HEK293 (cell line): ENCODE data around the gene PKIG.

Experiments used
- CTCF ChIA-PET: fragments of 350-600 bp; formaldehyde crosslinking; extraction: SDS; loops from one replicate; lab custom pipeline; 2021; ENCODE audit warnings: antibody characterized with exemption; lab: Yijun Ruan, JAX
- POLR2A ChIA-PET: fragments of 300-600 bp; formaldehyde crosslinking; extraction: SDS; loops from one replicate; lab custom pipeline; 2020; ENCODE audit warnings: antibody characterized with exemption, inconsistent platforms; lab: Yijun Ruan, JAX
- H3K27ac ChIP-seq: fragments of 200-500 bp; sonication (Bioruptor generic); 2 replicates; pipeline ENCODE4 v1.5.1; 2014; ENCODE audit warnings: low read depth, low read length, control low read depth, inconsistent platforms; ENCODE audit errors: extremely low read depth
- H3K36me3 ChIP-seq, 2 experiments: fragments of 200-500 bp in 1 of 2; sonication (Bioruptor generic) in 1 of 2; 1 replicate in 1 of 2; 2 replicates in 1 of 2; pipeline ENCODE4 v1.5.1; 2014 to 2017; ENCODE audit warnings: inconsistent platforms in 2 of 2, low read length in 2 of 2; ENCODE audit not compliant: control insufficient read depth in 2 of 2, insufficient read depth in 1 of 2
- H3K4me1 ChIP-seq: fragments of 200-500 bp; sonication (Bioruptor generic); 2 replicates; pipeline ENCODE4 v1.5.1; 2014; ENCODE audit warnings: mild to moderate bottlenecking, low read length, inconsistent platforms; ENCODE audit not compliant: control insufficient read depth, insufficient read depth
- H3K4me3 ChIP-seq: 2 replicates; pipeline ENCODE4 v1.5.1; 2011; ENCODE audit warnings: low read depth, mild to moderate bottlenecking, control low read depth, low read length, moderate library complexity
- H3K9me3 ChIP-seq: fragments of 200-500 bp; sonication (Bioruptor generic); 2 replicates; pipeline ENCODE4 v1.5.1; 2014; ENCODE audit warnings: low read depth, low read length, inconsistent platforms; ENCODE audit not compliant: control insufficient read depth, insufficient read depth
- ATF2 ChIP-seq: fragments of 450-650 bp; formaldehyde crosslinking; IDR thresholded peaks from 2 replicates; pipeline ENCODE4 v1.5.1; 2016; ENCODE audit warnings: missing biosample characterization, missing genetic modification characterization, low read depth
- INSM2 ChIP-seq: fragments of 450-650 bp; formaldehyde crosslinking; IDR thresholded peaks from 2 replicates; pipeline ENCODE4 v1.5.1; 2016; ENCODE audit warnings: missing biosample characterization, missing genetic modification characterization
- KLF10 ChIP-seq: fragments of 450-650 bp; IDR thresholded peaks from 2 replicates; pipeline ENCODE4 v1.5.1; 2018; ENCODE audit warnings: missing biosample characterization, mild to moderate bottlenecking, missing genetic modification characterization
- PBX3 ChIP-seq: sonication (generic); formaldehyde crosslinking; IDR thresholded peaks from 2 replicates; pipeline ENCODE4 v1.8.1; 2022; ENCODE audit warnings: mild to moderate bottlenecking, moderate library complexity, missing genetic modification reagents
- YY2 ChIP-seq: fragments of 450-650 bp; formaldehyde crosslinking; IDR thresholded peaks from 2 replicates; pipeline ENCODE4 v1.5.1; 2016; ENCODE audit warnings: missing biosample characterization, missing genetic modification characterization
- ZBTB6 ChIP-seq: fragments of 450-650 bp; formaldehyde crosslinking; IDR thresholded peaks from 2 replicates; pipeline ENCODE4 v1.5.1; 2017; ENCODE audit warnings: missing biosample characterization, missing genetic modification characterization
- ZIC2 ChIP-seq: fragments of 450-650 bp; formaldehyde crosslinking; IDR thresholded peaks from 2 replicates; pipeline ENCODE4 v1.5.1; 2016; ENCODE audit warnings: missing biosample characterization, missing genetic modification characterization
- ZNF148 ChIP-seq: fragments of 450-650 bp; formaldehyde crosslinking; IDR thresholded peaks from 2 replicates; pipeline ENCODE4 v1.5.0; 2017; ENCODE audit warnings: missing biosample characterization, missing genetic modification characterization, borderline replicate concordance
- ZNF155 ChIP-seq: fragments of 450-650 bp; formaldehyde crosslinking; IDR thresholded peaks from 2 replicates; pipeline ENCODE4 v1.5.1; 2016; ENCODE audit warnings: missing biosample characterization, missing genetic modification characterization
- ZNF2 ChIP-seq: fragments of 450-650 bp; formaldehyde crosslinking; IDR thresholded peaks from 2 replicates; pipeline ENCODE4 v1.5.1; 2016; ENCODE audit warnings: missing biosample characterization, missing genetic modification characterization
- ZNF214 ChIP-seq: fragments of 450-650 bp; formaldehyde crosslinking; IDR thresholded peaks from 2 replicates; pipeline ENCODE4 v1.5.1; 2017; ENCODE audit warnings: missing biosample characterization, mild to moderate bottlenecking, missing genetic modification characterization, borderline replicate concordance
- ZNF354C ChIP-seq: fragments of 450-650 bp; formaldehyde crosslinking; IDR thresholded peaks from 2 replicates; pipeline ENCODE4 v1.5.1; 2016; ENCODE audit warnings: missing biosample characterization, missing genetic modification characterization, low read depth, borderline replicate concordance
- ZNF391 ChIP-seq: fragments of 450-650 bp; formaldehyde crosslinking; IDR thresholded peaks from 2 replicates; pipeline ENCODE4 v1.5.1; 2016; ENCODE audit warnings: low read depth, missing biosample characterization, missing genetic modification characterization, borderline replicate concordance
- ZNF571 ChIP-seq: fragments of 450-650 bp; formaldehyde crosslinking; IDR thresholded peaks from 2 replicates; pipeline ENCODE4 v1.5.0; 2017; ENCODE audit warnings: missing biosample characterization, missing genetic modification characterization
- ZNF585B ChIP-seq: fragments of 450-650 bp; formaldehyde crosslinking; IDR thresholded peaks from 2 replicates; pipeline ENCODE4 v1.5.1; 2016; ENCODE audit warnings: missing biosample characterization, missing genetic modification characterization
- ZNF629 ChIP-seq: fragments of 450-650 bp; formaldehyde crosslinking; IDR thresholded peaks from 2 replicates; pipeline ENCODE4 v1.5.1; 2017; ENCODE audit warnings: missing biosample characterization, missing genetic modification characterization
- ZNF658 ChIP-seq: fragments of 450-650 bp; formaldehyde crosslinking; IDR thresholded peaks from 2 replicates; pipeline ENCODE4; 2016; ENCODE audit warnings: missing biosample characterization, missing genetic modification characterization
- ZNF677 ChIP-seq: fragments of 450-650 bp; IDR thresholded peaks from 2 replicates; pipeline ENCODE4 v1.5.0; 2018; ENCODE audit warnings: missing biosample characterization, mild to moderate bottlenecking, missing genetic modification characterization, moderate library complexity
- ZNF837 ChIP-seq: fragments of 450-650 bp; formaldehyde crosslinking; IDR thresholded peaks from 2 replicates; pipeline ENCODE4 v1.5.1; 2016; ENCODE audit warnings: missing biosample characterization, missing genetic modification characterization

Gene PKIG

GRCh38 chr20:44620030-44620429 lies 37.7 kb downstream of the PKIG start:
- TF ChIP-seq ZNF629 (tag by site-specific recombination): no peak
- TF ChIP-seq KLF10 (tag by site-specific recombination): no peak
- no peak for TF ChIP-seq ZNF354C (tag by site-specific recombination)
- TF ChIP-seq ZIC2 (tag by site-specific recombination): no peak
- TF ChIP-seq ZNF571: no peak
- TF ChIP-seq ZNF214: no peak
- no peak for TF ChIP-seq ZNF155
- TF ChIP-seq ZNF391 (tag by site-specific recombination): no peak
- TF ChIP-seq PBX3 (CRISPR knock-in tag): no peak
- no peak for TF ChIP-seq ZNF658
- TF ChIP-seq YY2 (tag by site-specific recombination): no peak
- TF ChIP-seq INSM2 (tag by site-specific recombination): no peak
- no peak for TF ChIP-seq ATF2 (tag by site-specific recombination)
- no peak for TF ChIP-seq ZBTB6 (tag by site-specific recombination)
- TF ChIP-seq ZNF2 (tag by site-specific recombination): no peak
- TF ChIP-seq ZNF837 (tag by site-specific recombination): no peak
- no peak for TF ChIP-seq ZNF148 (tag by site-specific recombination)
- no peak overlapping the region for H3K27ac ChIP-seq
- H3K4me3 ChIP-seq: no peak overlapping the region
- no peaks in the 10 kb centered on the region for H3K9me3 ChIP-seq
- CTCF ChIA-PET: interaction anchor here (0.6 to 1.0 kb wide), 2 partner anchors 10 to 300 kb away, joined by 3 to 5 read pairs; no protein-coding TSS in a partner anchor
- peaks cover 0 to 77% of the 10 kb centered on the region in 2 experiments; a peak in 2 of 3 replicates for H3K36me3 ChIP-seq
- H3K4me1 ChIP-seq: no peaks in the 10 kb centered on the region
- POLR2A ChIA-PET: no interaction called here

- Histone ChIP-seq H3K27ac (no peak overlapping the region), H3K4me3 (no peak overlapping the region), H3K4me1 (no peaks in the 10 kb centered on the region), H3K36me3 (peaks cover 0 to 71% of the 10 kb centered on the region in 2 experiments; a peak in 2 of 3 replicates), H3K9me3 (no peaks in the 10 kb centered on the region)
- ChIA-PET POLR2A (no interaction called here), CTCF (no interaction called here)
- TF ChIP-seq ZNF677 (peak; percentile 98), ZNF585B (no peak)
These were observed 38.9 kb downstream of the PKIG start for GRCh38 chr20:44621325-44621724.
